Stimulated activated CD4-positive, alpha-beta T cell treated with anti-CD3 and anti-CD28 coated beads, Interleukin-4, amount 100 ng/mL, for 48 hours (primary cell): Measurements from ENCODE around the gene ELFN1.

Source experiments
- DNase-seq, 2 donors: peaks; one replicate each; pipeline ENCODE4 v3.0.0-alpha.2; 2020; ENCODE audit warnings: low read depth in 2 of 2

Gene ELFN1

DNA sequence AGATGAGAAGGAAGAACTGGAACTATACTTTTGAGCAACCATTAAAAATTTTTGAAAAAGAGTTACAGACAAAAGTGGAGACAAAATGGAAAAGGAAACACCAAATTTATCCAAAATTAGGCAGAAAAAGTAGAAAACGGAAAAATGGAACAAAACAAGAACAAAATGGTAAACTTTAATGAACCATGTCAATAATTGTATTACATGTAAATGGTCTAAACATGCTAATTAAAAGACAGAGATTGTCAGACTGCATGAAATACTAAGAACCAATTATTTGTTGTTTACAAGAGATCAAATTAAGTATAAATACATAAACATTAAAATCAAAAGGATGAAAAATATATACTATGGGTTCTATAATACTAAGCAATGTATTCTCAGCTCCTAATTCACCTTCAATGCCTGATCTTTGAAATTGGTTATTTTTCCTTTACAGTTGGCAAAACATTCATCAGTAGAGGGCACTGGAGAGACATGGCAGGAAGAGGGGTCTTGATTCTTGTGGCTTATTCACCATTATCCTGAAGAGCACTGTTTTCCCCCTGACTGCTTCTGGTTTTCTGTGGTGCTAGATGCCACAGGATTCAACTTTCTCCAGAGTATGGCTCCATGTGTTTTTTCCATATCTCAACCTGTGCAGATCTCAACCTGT, 124.9 kb downstream of the ELFN1 start:
- DNase-seq: no peak
